Measurements from ENCODE around the gene MEG3.

Gene MEG3

DNA sequence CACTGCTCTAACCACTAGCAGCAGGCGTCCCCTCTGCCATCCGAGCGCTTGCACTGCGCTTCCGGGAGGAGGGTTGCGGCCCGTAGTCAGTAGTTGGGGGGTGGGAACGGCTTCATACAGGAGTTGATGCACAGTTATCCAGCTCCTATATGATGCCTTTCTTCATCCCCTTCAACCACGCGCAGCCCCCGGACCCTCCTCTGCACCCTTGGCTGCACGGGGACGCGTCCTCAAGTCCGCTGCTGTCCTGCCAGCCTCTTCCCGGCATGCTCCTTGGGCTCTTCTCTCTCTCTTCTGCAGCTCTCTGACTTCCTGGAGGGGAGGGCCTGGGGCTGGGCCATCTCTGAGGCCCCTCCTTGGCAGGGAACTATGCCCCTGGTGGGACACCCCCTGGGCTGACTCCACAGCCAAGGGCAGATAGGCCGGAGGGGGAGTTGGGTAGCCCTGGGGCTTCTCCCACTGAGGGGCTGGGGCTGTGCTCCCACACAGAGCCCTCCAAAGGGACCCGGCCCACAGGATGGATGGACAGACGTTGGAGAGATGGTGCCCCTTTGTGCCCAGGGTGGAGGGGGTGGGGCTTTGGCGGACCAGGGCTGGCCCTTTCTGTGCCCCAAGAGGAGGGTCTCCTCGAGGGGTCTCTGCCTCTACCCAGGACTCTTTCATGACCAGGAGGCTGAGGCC, 48.6 kb downstream of the MEG3 start:
- FAIRE-seq = no peak
- no peak for DNase-seq (ENCODE audit: extremely low spot score, insufficient read length, low read depth)

DNA sequence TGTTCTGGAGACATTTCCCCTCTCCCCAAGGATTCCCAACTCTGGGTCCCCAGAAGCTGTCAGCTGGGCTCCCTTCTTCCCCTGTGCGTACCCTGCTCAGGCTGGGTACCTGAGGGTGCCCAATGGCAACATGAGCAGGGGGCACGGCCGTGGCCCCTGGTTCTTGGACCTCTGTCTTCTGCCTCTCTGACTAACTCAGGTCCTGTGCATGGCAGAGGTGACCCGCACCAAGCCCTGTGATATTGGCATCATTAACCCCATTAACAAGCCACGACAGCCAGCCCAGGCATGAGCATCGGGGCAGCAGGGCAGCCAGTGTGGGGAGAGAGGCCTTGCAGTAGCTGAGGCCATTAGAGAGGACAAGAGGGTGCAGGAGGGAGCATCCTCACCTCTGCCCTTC, 49.2 kb downstream of the MEG3 start:
- FAIRE-seq (no peak), DNase-seq (ENCODE audit: extremely low spot score, insufficient read length, low read depth) (no peak)

GRCh38 chr14:100875861-100876590, 50.1 kb downstream of the MEG3 start:
- DNase-seq (ENCODE audit: extremely low spot score, insufficient read length, low read depth) (no peak), FAIRE-seq (no peak)

GRCh38 chr14:100878271-100879146, 52.6 kb downstream of the MEG3 start:
- DNase-seq (ENCODE audit: extremely low spot score, insufficient read length, low read depth) (no peak), FAIRE-seq (no peak)

DNA sequence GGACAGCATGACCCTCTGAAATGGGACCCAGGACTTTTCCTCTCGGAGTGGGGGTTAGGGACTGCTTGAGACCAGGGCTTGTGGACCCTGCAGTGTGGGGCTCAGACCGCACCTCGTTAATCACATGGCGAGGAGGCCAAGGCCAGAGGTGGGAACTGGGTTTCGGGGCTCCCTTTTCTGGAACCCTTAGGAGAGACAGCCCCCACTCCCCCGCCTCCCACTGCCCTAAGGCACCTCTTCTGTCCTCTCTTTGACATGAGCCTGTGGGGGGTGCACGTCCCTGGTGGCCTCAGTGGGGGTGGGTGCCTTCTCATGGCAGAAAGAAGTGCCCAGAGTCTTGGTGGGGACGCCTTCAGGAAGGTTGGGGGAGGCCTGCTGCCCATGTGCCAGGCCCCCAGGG, 53.3 kb downstream of the MEG3 start:
- no peak for DNase-seq (ENCODE audit: extremely low spot score, insufficient read length, low read depth)
- no peak for FAIRE-seq

GRCh38 chr14:100879782-100880181, 53.9 kb downstream of the MEG3 start:
- DNase-seq (ENCODE audit: extremely low spot score, insufficient read length, low read depth) = no peak

GRCh38 chr14:100880271-100881101, 54.6 kb downstream of the MEG3 start:
- FAIRE-seq (no peak), DNase-seq (ENCODE audit: extremely low spot score, insufficient read length, low read depth) (no peak)

More at GRCh38 chr14:100879782-100880181, 53.9 kb downstream of the MEG3 start:
- no peak for FAIRE-seq

DNA sequence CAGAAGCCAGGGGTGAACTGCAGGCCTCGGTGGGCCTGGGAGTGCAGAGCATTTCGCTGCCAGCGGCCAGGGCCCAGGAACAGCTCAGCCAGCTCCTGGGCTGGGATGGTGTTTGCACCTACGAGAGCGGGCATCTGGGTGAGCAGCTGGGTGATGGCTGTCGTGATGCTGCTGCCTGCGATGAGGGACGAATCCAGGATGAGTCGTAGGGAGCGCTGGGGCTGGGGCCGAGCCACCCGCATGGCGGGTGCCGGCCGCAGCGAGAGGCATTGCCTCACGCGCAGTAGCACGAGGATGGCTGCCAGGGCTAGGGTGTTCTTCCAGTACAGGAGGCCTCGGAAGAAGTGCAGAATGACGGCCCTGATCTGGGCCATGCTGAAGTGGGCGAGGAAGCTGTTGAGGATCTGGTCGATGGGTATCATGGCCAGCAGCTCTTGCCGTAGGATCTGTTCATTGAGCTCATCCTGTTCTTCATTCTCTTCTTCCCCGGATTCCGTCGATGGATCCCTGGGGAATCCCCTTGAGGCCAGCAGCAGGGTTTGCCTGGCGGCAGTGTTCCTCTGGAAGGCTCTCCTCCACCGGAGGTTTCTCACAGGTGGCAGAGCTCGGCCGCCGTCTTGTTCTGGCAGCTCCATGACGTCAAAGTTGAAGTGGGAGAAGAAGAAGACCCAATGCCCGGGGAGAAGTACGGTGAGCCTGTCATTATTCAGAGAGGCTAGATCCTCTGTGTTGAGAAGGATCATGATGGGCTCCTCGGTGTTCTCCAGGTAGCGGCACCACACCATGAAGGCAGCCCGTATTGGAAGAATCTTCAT, 55.5 kb downstream of the MEG3 start:
- no peak for DNase-seq (ENCODE audit: extremely low spot score, insufficient read length, low read depth)
- no peak for FAIRE-seq

GRCh38 chr14:100882026-100882967, 56.4 kb downstream of the MEG3 start:
- DNase-seq (ENCODE audit: extremely low spot score, insufficient read length, low read depth) (no peak), FAIRE-seq (no peak)

- no peak for FAIRE-seq
- DNase-seq (ENCODE audit: extremely low spot score, insufficient read length, low read depth) = no peak
These were observed 57.3 kb downstream of the MEG3 start for GRCh38 chr14:100882991-100883788.

GRCh38 chr14:100883789-100884101, 57.8 kb downstream of the MEG3 start:
- FAIRE-seq (no peak), DNase-seq (ENCODE audit: extremely low spot score, insufficient read length, low read depth) (no peak)

- no peak for FAIRE-seq
- no peak for DNase-seq (ENCODE audit: extremely low spot score, insufficient read length, low read depth)
These were observed 58.5 kb downstream of the MEG3 start for GRCh38 chr14:100884456-100884855.

DNA sequence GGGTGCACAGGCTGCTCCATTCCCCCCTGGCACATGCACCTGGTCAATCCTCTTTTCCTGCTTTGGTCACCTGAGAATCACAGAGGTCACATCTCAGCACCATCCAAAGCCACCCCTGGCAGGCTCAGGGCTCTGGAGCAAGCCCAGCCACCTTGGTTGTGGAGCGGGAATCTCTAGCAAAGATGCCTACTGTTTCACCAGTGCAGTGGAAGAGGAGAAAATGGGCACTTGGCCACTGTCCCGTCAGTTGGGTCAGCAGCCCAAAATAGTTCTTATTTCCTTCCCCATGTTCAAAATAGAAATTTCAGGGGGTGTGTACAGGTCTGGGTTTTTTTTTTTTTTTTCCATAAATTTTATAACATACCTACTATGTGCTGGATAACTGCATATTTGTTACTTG, 59.3 kb downstream of the MEG3 start:
- no peak for FAIRE-seq
- no peak for DNase-seq (ENCODE audit: extremely low spot score, insufficient read length, low read depth)

- no peak for FAIRE-seq
- no peak for DNase-seq (ENCODE audit: extremely low spot score, insufficient read length, low read depth)
These were observed 59.7 kb downstream of the MEG3 start for GRCh38 chr14:100885617-100886016.

DNA sequence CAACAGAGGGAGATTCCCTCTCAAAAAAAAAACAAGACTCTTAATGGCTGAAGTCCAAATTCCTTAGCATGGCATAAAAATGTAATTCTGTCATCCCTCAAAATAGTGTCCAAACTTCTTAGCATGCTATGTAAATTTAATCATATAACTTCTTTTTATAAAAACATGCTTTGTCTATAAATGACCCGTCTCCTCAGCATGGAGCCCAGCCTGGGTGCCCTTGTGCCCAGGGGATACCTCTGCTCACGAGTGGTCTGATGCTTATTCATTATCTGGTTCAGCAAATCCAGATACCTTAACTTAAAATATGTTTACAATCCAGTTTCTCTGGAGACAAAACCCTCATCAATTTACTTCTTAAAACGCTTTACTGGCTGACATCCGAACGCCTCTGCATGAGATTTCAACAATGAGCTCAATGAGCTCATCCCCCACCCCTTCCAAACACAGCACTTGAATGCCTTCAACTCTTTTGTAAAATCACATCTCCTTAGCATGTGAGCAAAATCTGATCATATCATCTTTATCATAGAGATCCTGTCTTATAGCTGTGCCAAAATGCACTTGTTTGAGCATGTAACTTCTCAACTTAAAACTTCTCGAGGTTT, 61.9 kb downstream of the MEG3 start:
- DNase-seq (ENCODE audit: extremely low spot score, insufficient read length, low read depth) (no peak), FAIRE-seq (no peak)

GRCh38 chr14:100888789-100889315, 62.9 kb downstream of the MEG3 start:
- FAIRE-seq (no peak), DNase-seq (ENCODE audit: extremely low spot score, insufficient read length, low read depth) (no peak)

GRCh38 chr14:100889641-100890040, 63.7 kb downstream of the MEG3 start:
- FAIRE-seq = no peak
- no peak for DNase-seq (ENCODE audit: extremely low spot score, insufficient read length, low read depth)

Data from GM18507 (cell line).